H9 (cell line): ENCODE measurements around the gene ARMC9. TPM values are rescaled to one million over a fixed set of nuclear protein-coding genes. Genes with fewer than 3 reads are reported as not detected.

Source experiments
- DNase-seq: peaks from one replicate; pipeline ENCODE4 v3.0.0-alpha.2; 2017
- H2AFZ ChIP-seq: one replicate; pipeline ENCODE4 v1.6.1; 2013; ENCODE audit warnings: mild to moderate bottlenecking, low read length, control low read depth, moderate library complexity
- H2AK5ac ChIP-seq: 2 replicates; pipeline ENCODE4 v1.6.1; 2013; ENCODE audit warnings: low read length, control low read depth, mixed read lengths; ENCODE audit not compliant: insufficient read length
- H2BK120ac ChIP-seq: one replicate; pipeline ENCODE4 v1.6.1; 2013; ENCODE audit warnings: low read depth, mild to moderate bottlenecking, low read length, control low read depth, inconsistent platforms; ENCODE audit not compliant: poor library complexity, severe bottlenecking
- H2BK12ac ChIP-seq: 2 replicates; pipeline ENCODE4 v1.6.1; 2013; ENCODE audit warnings: low read length, control low read depth, mixed read lengths, low read depth; ENCODE audit not compliant: insufficient read length
- H2BK15ac ChIP-seq: 2 replicates; pipeline ENCODE4 v1.6.1; 2013; ENCODE audit warnings: low read depth, low read length, control low read depth
- H2BK20ac ChIP-seq: one replicate; pipeline ENCODE4 v1.6.1; 2013; ENCODE audit warnings: low read depth, mild to moderate bottlenecking, low read length, control low read depth, inconsistent platforms; ENCODE audit not compliant: poor library complexity, severe bottlenecking
- H2BK5ac ChIP-seq: 2 replicates; pipeline ENCODE4 v1.6.1; 2013; ENCODE audit warnings: low read length, control low read depth, mixed read lengths; ENCODE audit not compliant: insufficient read length
- H3K14ac ChIP-seq: 2 replicates; pipeline ENCODE4 v1.6.1; 2013; ENCODE audit warnings: low read length, control low read depth; ENCODE audit not compliant: insufficient read depth
- H3K18ac ChIP-seq: 2 replicates; pipeline ENCODE4 v1.6.1; 2013; ENCODE audit warnings: low read depth, mild to moderate bottlenecking, mixed read lengths, low read length, control low read depth; ENCODE audit not compliant: insufficient read length
- H3K23ac ChIP-seq: 2 replicates; pipeline ENCODE4 v1.6.1; 2013; ENCODE audit warnings: low read length, control low read depth, mixed read lengths, low read depth; ENCODE audit not compliant: insufficient read length
- H3K23me2 ChIP-seq: 2 replicates; pipeline ENCODE4 v1.6.1; 2013; ENCODE audit warnings: low read depth, mild to moderate bottlenecking, mixed read lengths, low read length, control low read depth; ENCODE audit not compliant: insufficient read length, poor library complexity, severe bottlenecking
- H3K27ac ChIP-seq: 2 replicates; pipeline ENCODE4 v1.5.1; 2013; ENCODE audit warnings: low read length, control low read depth, mixed read lengths, low read depth; ENCODE audit not compliant: insufficient read length
- H3K27me3 ChIP-seq: 2 replicates; pipeline ENCODE4 v1.6.1; 2013; ENCODE audit warnings: low read length, control low read depth, inconsistent platforms; ENCODE audit not compliant: insufficient read depth
- H3K4ac ChIP-seq: 2 replicates; pipeline ENCODE4 v1.6.1; 2013; ENCODE audit warnings: low read depth, mild to moderate bottlenecking, control low read depth, inconsistent platforms, low read length, moderate library complexity
- H3K4me1 ChIP-seq: 2 replicates; pipeline ENCODE4 v1.6.1; 2013; ENCODE audit warnings: low read length, control low read depth, inconsistent platforms; ENCODE audit not compliant: insufficient read depth
- H3K4me2 ChIP-seq: 2 replicates; pipeline ENCODE4 v1.6.1; 2013; ENCODE audit warnings: low read length, control low read depth, mixed read lengths; ENCODE audit not compliant: insufficient read length, insufficient read depth
- H3K56ac ChIP-seq: 2 replicates; pipeline ENCODE4 v1.6.1; 2013; ENCODE audit warnings: low read depth, mild to moderate bottlenecking, mixed read lengths, low read length, control low read depth; ENCODE audit not compliant: insufficient read length
- H3K79me1 ChIP-seq: 2 replicates; pipeline ENCODE4 v1.6.1; 2013; ENCODE audit warnings: low read depth, mild to moderate bottlenecking, moderate library complexity, low read length, control low read depth, inconsistent platforms; ENCODE audit not compliant: insufficient read depth, poor library complexity, severe bottlenecking
- H3K79me2 ChIP-seq: 2 replicates; pipeline ENCODE4 v1.6.1; 2013; ENCODE audit warnings: low read length, control low read depth, inconsistent platforms; ENCODE audit not compliant: insufficient read depth
- H3K9ac ChIP-seq: 2 replicates; pipeline ENCODE4 v1.6.1; 2013; ENCODE audit warnings: low read length, control low read depth, mixed read lengths; ENCODE audit not compliant: insufficient read length; ENCODE audit errors: extremely low read depth
- H3K9me3 ChIP-seq: one replicate; pipeline ENCODE4 v1.6.1; 2013; ENCODE audit warnings: low read depth, low read length, inconsistent platforms; ENCODE audit not compliant: control insufficient read depth
- H3T11ph ChIP-seq: one replicate; pipeline ENCODE4 v1.6.1; 2013; ENCODE audit warnings: mild to moderate bottlenecking, low read length, control low read depth, inconsistent platforms
- H4K20me1 ChIP-seq: one replicate; pipeline ENCODE4 v1.6.1; 2013; ENCODE audit not compliant: control insufficient read depth, insufficient read length, insufficient read depth
- H4K5ac ChIP-seq: 2 replicates; pipeline ENCODE4 v1.6.1; 2013; ENCODE audit warnings: low read depth, mild to moderate bottlenecking, mixed read lengths, low read length, control low read depth; ENCODE audit not compliant: insufficient read length
- H4K8ac ChIP-seq: replicated peaks from 2 replicates; pipeline ENCODE4 v1.6.1; 2013; ENCODE audit warnings: low read length, control low read depth, mixed read lengths, low read depth; ENCODE audit not compliant: insufficient read length
- H4K91ac ChIP-seq: 2 replicates; pipeline ENCODE4 v1.6.1; 2013; ENCODE audit warnings: low read depth, mild to moderate bottlenecking, moderate library complexity, mixed read lengths, low read length, control low read depth; ENCODE audit not compliant: insufficient read length
- H3K27ac Mint-ChIP-seq, 3 experiments: 2 replicates in 2 of 3; 3 replicates in 1 of 3; pipeline ENCODE4 v1.8.0; 2020 to 2021; ENCODE audit warnings: mixed read lengths in 3 of 3, mild to moderate bottlenecking in 1 of 3, moderate library complexity in 1 of 3
- H3K27me3 Mint-ChIP-seq: 2 replicates; pipeline ENCODE4 v1.8.0; 2021; ENCODE audit warnings: low read depth, mild to moderate bottlenecking, moderate library complexity, mixed read lengths
- H3K36me3 Mint-ChIP-seq, 3 experiments: 2 replicates in 2 of 3; 3 replicates in 1 of 3; pipeline ENCODE4 v1.8.0; 2020 to 2021; ENCODE audit warnings: low read depth in 3 of 3, mixed read lengths in 3 of 3; ENCODE audit not compliant: insufficient read depth in 1 of 3
- H3K4me1 Mint-ChIP-seq, 2 experiments: 2 replicates each; pipeline ENCODE4 v1.8.0; 2020; ENCODE audit warnings: mixed read lengths in 2 of 2
- H3K4me3 Mint-ChIP-seq, 2 experiments: 2 replicates in 1 of 2; 3 replicates in 1 of 2; pipeline ENCODE4 v1.8.0; 2020 to 2021; ENCODE audit warnings: mild to moderate bottlenecking in 2 of 2, mixed read lengths in 2 of 2, moderate library complexity in 1 of 2
- H3K9me3 Mint-ChIP-seq, 2 experiments: 2 replicates in 1 of 2; 3 replicates in 1 of 2; pipeline ENCODE4 v1.8.0; 2020; ENCODE audit warnings: mild to moderate bottlenecking in 2 of 2, mixed read lengths in 2 of 2, moderate library complexity in 1 of 2
- WGBS: extraction: QIAGEN DNeasy Blood & Tissue Kit; methylation state at CpG from one replicate; pipeline ENCODE4 v1.1.7; 2013; ENCODE audit warnings: missing lambda C conversion rate, low lambda C conversion rate, mixed read lengths; ENCODE audit not compliant: insufficient read length; ENCODE audit errors: extremely low coverage; 5-methylcytosine and 5-hydroxymethylcytosine counted together
- total RNA-seq: library from RNA; stranded (reverse); gene quantifications from 2 replicates; pipeline ENCODE4 v1.2.1, GENCODE V29; 2021
- TF ChIP-seq, protein P1 (sequence below): fragments of 200-600 bp; sonication (generic); conservative IDR thresholded peaks from 3 replicates; pipeline ENCODE4 v1.8.0; 2021; ENCODE audit warnings: antibody characterized with exemption, mild to moderate bottlenecking

Gene ARMC9
- total RNA-seq, 1 experiment from 2014 or later: 37.6 TPM

DNA sequence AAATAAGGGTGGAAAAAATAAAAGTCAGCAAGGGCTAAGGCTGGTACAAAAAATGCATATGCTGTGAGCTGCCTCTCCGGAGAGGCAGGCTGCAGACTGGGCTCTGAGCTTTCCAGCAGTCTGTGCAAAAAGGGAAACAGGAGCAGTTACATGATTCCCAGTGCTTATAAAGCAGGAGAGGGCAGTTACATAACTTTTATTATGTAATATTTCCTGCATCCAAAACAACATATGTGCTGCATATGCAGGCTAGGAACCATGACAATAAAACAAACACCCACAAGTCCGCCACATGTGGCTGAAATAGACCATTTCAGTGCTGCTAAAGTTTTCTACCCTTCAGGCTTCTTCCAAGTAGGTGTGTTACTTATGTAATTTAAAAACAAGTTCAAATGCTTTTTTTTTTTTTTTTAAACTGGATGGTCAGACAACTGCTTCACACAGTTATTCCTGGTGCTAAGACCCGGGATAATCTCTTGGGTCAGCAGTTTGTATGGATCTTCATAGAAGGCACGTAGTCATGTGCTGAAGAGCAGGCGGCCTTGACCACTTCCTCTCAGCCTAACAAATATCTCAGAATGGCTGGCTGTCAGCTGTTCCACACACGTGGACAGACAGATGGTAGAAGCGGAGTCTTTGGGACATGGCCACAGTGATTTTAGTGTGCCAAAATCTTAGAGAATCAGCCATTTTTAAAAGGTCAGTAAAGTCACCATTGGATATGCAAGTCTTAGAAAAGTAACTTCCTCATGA is 43.5 kb downstream of the ARMC9 start:
- Mint-ChIP-seq H3K4me3 (no peak overlapping the region), H3K9me3 (no peaks in the 10 kb centered on the region), H3K27ac (peak overlapping the region in 1 of 3 experiments; percentile 64; a peak in 1 of 7 replicates), H3K27me3 (no peaks in the 10 kb centered on the region), H3K36me3 (peaks cover 10 to 59% (median 30%) of the 10 kb centered on the region in 3 experiments; a peak in 6 of 7 replicates), H3K4me1 (peaks cover 0 to 19% of the 10 kb centered on the region in 2 experiments; a peak in 2 of 4 replicates)
- H3K23ac ChIP-seq: no peak overlapping the region
- no peaks in the 10 kb centered on the region; the same call in 1 of the 2 replicates for H3K4me1 ChIP-seq
- H3K56ac ChIP-seq: no peak overlapping the region
- no peak overlapping the region for H3T11ph ChIP-seq
- no peak overlapping the region for H4K5ac ChIP-seq
- H2BK120ac ChIP-seq: no peak overlapping the region
- H2AK5ac ChIP-seq: no peak overlapping the region
- H4K8ac ChIP-seq: no peak overlapping the region
- H3K79me2 ChIP-seq: no peaks in the 10 kb centered on the region
- no peak overlapping the region for H2BK20ac ChIP-seq
- H2BK5ac ChIP-seq: no peak overlapping the region
- H2BK15ac ChIP-seq: no peak overlapping the region
- no peaks in the 10 kb centered on the region for H3K9me3 ChIP-seq
- no peak overlapping the region for H3K4me2 ChIP-seq
- no peak overlapping the region for H4K91ac ChIP-seq
- no peak overlapping the region for H3K14ac ChIP-seq
- H3K23me2 ChIP-seq: no peaks in the 10 kb centered on the region
- no peak overlapping the region for H2AFZ ChIP-seq
- no peak overlapping the region for H3K27ac ChIP-seq
- no peak for DNase-seq
- no peak overlapping the region for H2BK12ac ChIP-seq
- no peaks in the 10 kb centered on the region for H3K27me3 ChIP-seq
- no CpG with 5 or more reads among the region's 7 CpGs for WGBS
- TF ChIP-seq, protein P1, sequence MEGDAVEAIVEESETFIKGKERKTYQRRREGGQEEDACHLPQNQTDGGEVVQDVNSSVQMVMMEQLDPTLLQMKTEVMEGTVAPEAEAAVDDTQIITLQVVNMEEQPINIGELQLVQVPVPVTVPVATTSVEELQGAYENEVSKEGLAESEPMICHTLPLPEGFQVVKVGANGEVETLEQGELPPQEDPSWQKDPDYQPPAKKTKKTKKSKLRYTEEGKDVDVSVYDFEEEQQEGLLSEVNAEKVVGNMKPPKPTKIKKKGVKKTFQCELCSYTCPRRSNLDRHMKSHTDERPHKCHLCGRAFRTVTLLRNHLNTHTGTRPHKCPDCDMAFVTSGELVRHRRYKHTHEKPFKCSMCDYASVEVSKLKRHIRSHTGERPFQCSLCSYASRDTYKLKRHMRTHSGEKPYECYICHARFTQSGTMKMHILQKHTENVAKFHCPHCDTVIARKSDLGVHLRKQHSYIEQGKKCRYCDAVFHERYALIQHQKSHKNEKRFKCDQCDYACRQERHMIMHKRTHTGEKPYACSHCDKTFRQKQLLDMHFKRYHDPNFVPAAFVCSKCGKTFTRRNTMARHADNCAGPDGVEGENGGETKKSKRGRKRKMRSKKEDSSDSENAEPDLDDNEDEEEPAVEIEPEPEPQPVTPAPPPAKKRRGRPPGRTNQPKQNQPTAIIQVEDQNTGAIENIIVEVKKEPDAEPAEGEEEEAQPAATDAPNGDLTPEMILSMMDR: no peak
- no peaks in the 10 kb centered on the region for H3K79me1 ChIP-seq
- H3K4ac ChIP-seq: no peak overlapping the region
- H3K18ac ChIP-seq: no peak overlapping the region
- no peaks in the 10 kb centered on the region for H4K20me1 ChIP-seq
- H3K9ac ChIP-seq: no peak overlapping the region
